ENCODE data around the gene GLG1. TPM values are rescaled to one million over a fixed set of nuclear protein-coding genes. Genes with fewer than 3 reads are reported as not detected.

The GLG1 gene
- total and polyA plus RNA-seq, 7 donors: 19.7 to 107 (median 60.1) TPM

GRCh38 chr16:74564451-74564984, 42.4 kb downstream of the GLG1 start:
- DNase-seq (no peak), ATAC-seq (no peak)
- no peaks in the 10 kb centered on the region for H3K27me3 ChIP-seq (ENCODE audit: insufficient read depth in 3 of 3, low read length in 2 of 3)
- TF ChIP-seq CTCF (IDR thresholded peaks at IDR 0.05): no peak
- no peaks in the 10 kb centered on the region for H3K9me3 ChIP-seq
- H3K27ac ChIP-seq: peak overlapping the region; percentile 46
- H3K36me3 ChIP-seq (ENCODE audit: insufficient read depth in 1 of 2, low read depth in 1 of 2): no peaks in the 10 kb centered on the region
- no peak overlapping the region for H3K4me3 ChIP-seq
- H3K4me1 ChIP-seq: peaks cover 43% of the 10 kb centered on the region
- intact Hi-C loops (cut with DNase I): no loop called here
- 88 to 100% (median 95%) methylated on average over 1 of the region's 1 CpG for WGBS, 3 donors

- Histone ChIP-seq H3K4me1 (peaks cover 41% of the 10 kb centered on the region), H3K36me3 (ENCODE audit: insufficient read depth in 1 of 2, low read depth in 1 of 2) (no peaks in the 10 kb centered on the region), H3K4me3 (no peak overlapping the region), H3K27me3 (ENCODE audit: insufficient read depth in 3 of 3, low read length in 2 of 3) (no peaks in the 10 kb centered on the region), H3K9me3 (no peaks in the 10 kb centered on the region), H3K27ac (peak overlapping the region; percentile 46)
- 80 to 91% (median 82%) methylated on average over 7 of the region's 7 CpGs for WGBS, 3 donors
- intact Hi-C loops (cut with DNase I): no loop called here
- ATAC-seq (peak; percentile 71 to 95 (median 92)), DNase-seq (peak; percentile 27 to 64)
- TF ChIP-seq CTCF (IDR thresholded peaks at IDR 0.05): no peak
These were observed 43.1 kb downstream of the GLG1 start for GRCh38 chr16:74563828-74564263.

- TF ChIP-seq CTCF (IDR thresholded peaks at IDR 0.05): no peak
- no peak for ATAC-seq
- no peak for DNase-seq
- no peaks in the 10 kb centered on the region for H3K27me3 ChIP-seq (ENCODE audit: insufficient read depth in 3 of 3, low read length in 2 of 3)
- no peaks in the 10 kb centered on the region for H3K9me3 ChIP-seq
- peak overlapping the region; percentile 12 for H3K27ac ChIP-seq
- intact Hi-C loops (cut with DNase I): no loop called here
- no peak overlapping the region for H3K4me3 ChIP-seq
- peaks cover 37% of the 10 kb centered on the region for H3K4me1 ChIP-seq
- H3K36me3 ChIP-seq (ENCODE audit: insufficient read depth in 1 of 2, low read depth in 1 of 2): no peaks in the 10 kb centered on the region
- WGBS, 3 donors: 89 to 97% (median 90%) methylated on average over 1 of the region's 1 CpG
These were observed 44.8 kb downstream of the GLG1 start for GRCh38 chr16:74562117-74562516.

DNA sequence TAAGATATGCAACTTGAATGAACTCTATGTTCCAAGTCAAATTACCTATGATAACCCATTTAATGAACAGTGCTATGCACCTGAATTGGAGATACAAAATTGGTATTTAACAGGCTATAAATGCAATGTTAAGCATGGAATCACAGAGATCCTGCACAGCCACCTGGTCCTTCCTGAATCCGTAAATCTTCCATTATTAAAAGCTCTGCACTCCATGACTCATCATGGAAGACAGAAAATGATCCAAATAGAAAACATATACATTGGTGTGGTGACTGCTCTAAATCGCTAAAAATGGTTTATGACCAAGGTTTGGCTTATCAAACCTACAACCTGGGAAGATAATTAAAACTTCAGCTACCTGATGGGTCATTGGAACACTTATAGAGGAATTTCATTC, 45.3 kb downstream of the GLG1 start:
- DNase-seq (no peak), ATAC-seq (no peak)
- H3K9me3 ChIP-seq: no peaks in the 10 kb centered on the region
- H3K4me1 ChIP-seq: peaks cover 37% of the 10 kb centered on the region
- intact Hi-C loops (cut with DNase I): no loop called here
- no peak overlapping the region for H3K4me3 ChIP-seq
- TF ChIP-seq CTCF (IDR thresholded peaks at IDR 0.05): no peak
- no peak overlapping the region for H3K27ac ChIP-seq
- 80 to 86% (median 85%) methylated on average over 2 of the region's 2 CpGs for WGBS, 3 donors
- H3K27me3 ChIP-seq (ENCODE audit: insufficient read depth in 3 of 3, low read length in 2 of 3): no peaks in the 10 kb centered on the region
- no peaks in the 10 kb centered on the region for H3K36me3 ChIP-seq (ENCODE audit: insufficient read depth in 1 of 2, low read depth in 1 of 2)

DNA sequence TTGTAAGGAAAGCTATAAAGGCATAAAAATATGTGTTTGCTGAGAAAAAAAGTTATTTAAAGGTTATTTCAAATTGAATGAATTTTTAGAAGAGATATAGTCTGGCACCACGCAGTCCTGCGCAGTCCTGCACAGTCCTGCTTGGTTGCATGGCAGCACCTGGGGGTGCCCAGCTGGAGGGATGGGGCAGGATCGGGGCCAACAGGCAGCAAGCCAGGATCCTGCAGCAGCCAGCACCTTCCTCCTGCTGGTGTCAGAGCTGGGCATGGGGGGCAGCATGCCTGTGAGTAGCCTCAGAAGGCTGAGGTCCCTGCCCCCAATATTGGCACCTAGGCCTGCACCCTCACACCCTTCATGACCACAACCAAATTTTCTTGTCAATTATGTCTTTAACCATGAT, 46.0 kb downstream of the GLG1 start:
- intact Hi-C loops (cut with DNase I): no loop called here
- H3K27ac ChIP-seq: no peak overlapping the region
- WGBS, 3 donors: 63 to 75% (median 67%) methylated on average over 3 of the region's 3 CpGs
- H3K9me3 ChIP-seq: no peaks in the 10 kb centered on the region
- DNase-seq (no peak), ATAC-seq (no peak)
- H3K4me1 ChIP-seq: peaks cover 36% of the 10 kb centered on the region
- no peak for TF ChIP-seq CTCF (IDR thresholded peaks at IDR 0.05)
- no peak overlapping the region for H3K4me3 ChIP-seq
- no peaks in the 10 kb centered on the region for H3K36me3 ChIP-seq (ENCODE audit: insufficient read depth in 1 of 2, low read depth in 1 of 2)
- H3K27me3 ChIP-seq (ENCODE audit: insufficient read depth in 3 of 3, low read length in 2 of 3): no peaks in the 10 kb centered on the region

All from psoas muscle (tissue), 8 donors.